GM12872 (cell line): ENCODE results near the gene PDE3B.

Experiments used
- CTCF ChIP-seq: IDR thresholded peaks from 3 replicates; pipeline ENCODE4 v1.5.1; 2011; ENCODE audit warnings: low read depth, mild to moderate bottlenecking, low read length, moderate library complexity; ENCODE audit not compliant: insufficient read depth

Gene PDE3B

GRCh38 chr11:14618060-14618459 is 25.5 kb upstream of the PDE3B start:
- no peak for TF ChIP-seq CTCF

GRCh38 chr11:14619603-14620531 is 23.7 kb upstream of the PDE3B start:
- no peak for TF ChIP-seq CTCF

DNA sequence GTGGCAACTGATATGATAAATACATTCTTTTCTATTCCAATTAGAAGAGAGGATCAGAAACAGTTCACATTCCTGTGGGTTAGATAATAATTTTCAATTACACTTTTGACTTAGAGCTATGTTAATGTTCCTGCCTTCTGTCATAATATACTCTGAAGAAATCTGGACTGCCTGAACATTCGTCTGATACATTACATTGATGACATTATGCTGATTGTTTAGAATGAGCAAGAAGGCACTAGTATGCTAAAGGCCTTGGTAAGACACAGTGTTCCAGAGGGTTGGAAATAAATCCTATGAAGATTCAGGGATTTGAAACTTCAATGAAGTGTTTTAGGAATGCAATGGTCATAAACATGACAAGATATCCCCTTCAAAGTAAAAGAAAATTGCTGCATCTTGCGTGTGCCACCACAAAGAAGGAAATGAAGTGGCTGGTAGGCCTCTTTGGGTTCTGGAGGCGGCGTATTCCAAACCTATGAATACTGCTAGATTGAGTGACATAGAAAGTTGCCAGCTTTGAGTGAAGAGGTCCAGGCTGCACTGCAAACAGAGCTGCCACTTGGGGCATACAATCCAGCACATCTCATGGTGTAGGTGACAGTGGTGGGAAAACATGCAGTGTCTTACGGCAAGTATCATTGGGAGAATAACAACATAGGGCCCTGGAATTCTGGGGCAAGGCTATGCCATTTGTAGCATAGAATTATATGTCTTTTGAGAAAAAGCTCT is 21.2 kb upstream of the PDE3B start:
- no peak for TF ChIP-seq CTCF

DNA sequence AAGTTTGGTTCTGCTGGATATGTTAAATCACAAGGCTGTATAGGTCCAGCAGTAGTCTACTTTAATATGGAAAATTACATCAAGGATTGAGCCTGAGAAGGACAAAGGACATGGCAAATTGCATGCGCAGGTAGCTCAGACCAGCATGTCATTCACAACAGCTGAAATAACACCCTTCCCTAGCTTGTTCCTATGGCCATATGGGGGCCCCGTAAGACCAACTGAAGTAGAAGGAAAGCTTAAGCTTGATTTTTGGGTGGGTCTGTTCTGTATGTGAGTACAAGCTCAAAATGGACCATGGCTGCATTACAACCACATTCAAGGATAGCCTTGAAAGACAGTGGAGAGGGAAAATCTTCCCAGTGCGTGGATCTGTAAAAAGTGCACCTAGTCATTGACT is 20.6 kb upstream of the PDE3B start:
- TF ChIP-seq CTCF: no peak

DNA sequence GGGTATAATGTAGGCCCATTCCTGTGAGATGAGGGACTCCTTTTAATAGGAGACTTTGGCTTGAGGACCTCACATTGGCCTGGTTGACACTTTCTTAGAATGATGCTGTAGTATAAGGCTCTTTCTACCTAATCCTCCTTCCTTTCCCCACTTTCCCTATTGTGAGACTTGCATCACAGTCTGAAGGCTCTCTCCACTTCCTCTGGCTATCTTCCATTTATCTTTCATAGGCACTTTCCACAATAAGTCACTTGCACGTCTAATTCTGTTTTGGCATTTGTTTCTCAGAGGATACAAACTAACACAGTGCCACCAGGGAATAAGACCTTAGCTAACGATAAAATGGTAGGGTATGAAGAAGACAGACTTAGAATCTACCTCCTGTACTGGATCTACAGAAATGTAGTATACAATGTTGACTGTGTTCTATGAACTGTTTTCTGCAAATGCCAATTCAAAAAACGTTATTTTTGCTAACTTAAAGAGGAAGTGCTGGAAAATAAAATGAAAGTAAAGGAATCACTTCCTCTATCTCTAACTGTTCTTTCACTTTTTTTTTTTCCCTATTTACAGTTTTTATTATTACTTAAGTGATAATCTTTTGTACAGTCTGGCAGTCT is 17.9 kb upstream of the PDE3B start:
- TF ChIP-seq CTCF: no peak

- TF ChIP-seq CTCF: no peak
These were observed 17.0 kb upstream of the PDE3B start for GRCh38 chr11:14626650-14627049.

- TF ChIP-seq CTCF: no peak
These were observed 8.8 kb upstream of the PDE3B start for GRCh38 chr11:14634813-14635212.
